GM12875 (cell line): ENCODE measurements around the gene PRKRIP1.

Experiments
- H3K4me3 ChIP-seq: one replicate; pipeline ENCODE4 v1.5.1; 2011; ENCODE audit warnings: low read depth, low read length, control low read depth
- CTCF ChIP-seq: IDR thresholded peaks from 2 replicates; pipeline ENCODE4 v1.5.1; 2011; ENCODE audit warnings: low read depth, mild to moderate bottlenecking, control low read depth, inconsistent platforms, low read length, moderate library complexity, borderline replicate concordance; ENCODE audit not compliant: insufficient read depth

The PRKRIP1 gene

GRCh38 chr7:102464577-102465280, 68.6 kb downstream of the PRKRIP1 start, which contains the start of the genes ALKBH4 and LRWD1:
Gene ALKBH4 (minus strand): TSS chr7:102464863. CDS start chr7:102464836, 27 bp downstream.
Gene LRWD1 (plus strand): TSS chr7:102464984. CDS start chr7:102465081, 97 bp downstream.
- H3K4me3 ChIP-seq, result peak within 1 kb of the TSS; percentile 73
- TF ChIP-seq CTCF, result 0 out of 2 replicates have a peak, but pooled peaks have one; percentile 14

- TF ChIP-seq CTCF, result no peak
- peak overlapping the region; percentile 73 for H3K4me3 ChIP-seq
Measured at GRCh38 chr7:102466097-102466496, 69.9 kb downstream of the PRKRIP1 start.

GRCh38 chr7:102467581-102468477, 71.7 kb downstream of the PRKRIP1 start:
- no peak overlapping the region for H3K4me3 ChIP-seq
- TF ChIP-seq CTCF, result no peak

GRCh38 chr7:102468478-102469350, 72.6 kb downstream of the PRKRIP1 start:
- TF ChIP-seq CTCF, result no peak
- H3K4me3 ChIP-seq, result no peak overlapping the region

- TF ChIP-seq CTCF, result no peak
- H3K4me3 ChIP-seq, result no peak overlapping the region
Measured at GRCh38 chr7:102469351-102469971, 73.3 kb downstream of the PRKRIP1 start.
